A673 (cell line): ENCODE results near the gene NRXN2. TPM values are rescaled to one million over a fixed set of nuclear protein-coding genes. Genes with fewer than 3 reads are reported as not detected.

Experiments
- BruUV-seq: library from RNA; stranded (reverse); fragments of 400-500 nt; replicated peaks from 2 replicates; lab custom pipeline; 2021; lab: Mats Ljungman, UMichigan
- CTCF ChIA-PET: fragments of 300-600 bp; sonication (Branson Sonifier 250); formaldehyde crosslinking; loops from one replicate; lab custom pipeline; 2022; ENCODE audit warnings: antibody characterized with exemption; lab: Charles Lee
- POLR2A ChIA-PET: fragments of 300-600 bp; sonication (Branson Sonifier 250); formaldehyde crosslinking; loops from one replicate; lab custom pipeline; 2022; ENCODE audit warnings: antibody characterized with exemption; ENCODE audit not compliant: low non-redundant PET; lab: Charles Lee
- DNase-seq: peaks from one replicate; pipeline ENCODE4 v3.0.0-alpha.2; 2015; ENCODE audit warnings: low spot score
- H3K27ac ChIP-seq: fragments of 200-600 bp; sonication (generic); 2 replicates; pipeline ENCODE4 v1.5.1; 2016; ENCODE audit warnings: mixed run types, low read depth, mild to moderate bottlenecking, mixed read lengths, antibody characterized with exemption, low read length; ENCODE audit not compliant: poor library complexity, severe bottlenecking
- H3K27me3 ChIP-seq: fragments of 200-600 bp; sonication (generic); replicated peaks from 2 replicates; pipeline ENCODE4 v1.6.1; 2017; ENCODE audit warnings: mixed run types, low read depth, mild to moderate bottlenecking, mixed read lengths, antibody characterized with exemption, low read length; ENCODE audit not compliant: insufficient read depth, poor library complexity
- H3K36me3 ChIP-seq: fragments of 200-600 bp; sonication (generic); 2 replicates; pipeline ENCODE4 v1.6.1; 2016; ENCODE audit warnings: mixed run types, mild to moderate bottlenecking, mixed read lengths, antibody characterized with exemption, low read length; ENCODE audit not compliant: insufficient read depth, poor library complexity, severe bottlenecking
- H3K4me1 ChIP-seq: fragments of 200-600 bp; sonication (generic); 2 replicates; pipeline ENCODE4 v1.6.1; 2017; ENCODE audit warnings: mixed run types, mild to moderate bottlenecking, mixed read lengths, antibody characterized with exemption, low read length; ENCODE audit not compliant: insufficient read depth, poor library complexity, severe bottlenecking
- H3K4me3 ChIP-seq: fragments of 200-600 bp; sonication (generic); 2 replicates; pipeline ENCODE4 v1.5.1; 2016; ENCODE audit warnings: low read depth, mixed run types, mild to moderate bottlenecking, mixed read lengths, low read length; ENCODE audit not compliant: poor library complexity, severe bottlenecking
- H3K9me3 ChIP-seq: fragments of 200-600 bp; sonication (generic); 2 replicates; pipeline ENCODE4 v1.6.1; 2016; ENCODE audit warnings: mixed run types, low read depth, mild to moderate bottlenecking, mixed read lengths, antibody characterized with exemption, low read length; ENCODE audit not compliant: poor library complexity, severe bottlenecking
- EZH2 ChIP-seq: fragments of 200-600 bp; sonication (generic); IDR thresholded peaks from 2 replicates; pipeline ENCODE4 v1.6.1; 2017; ENCODE audit warnings: borderline replicate concordance, low read depth, mild to moderate bottlenecking, mixed read lengths, antibody characterized with exemption, low read length; ENCODE audit not compliant: poor library complexity, severe bottlenecking
- intact Hi-C: fragments of 100-400 bp; cut with micrococcal nuclease; formaldehyde crosslinking; loops from one replicate; pipeline ENCODE4 v1.10.0; 2022; ENCODE audit not compliant: unreplicated experiment
- total RNA-seq: library from RNA; stranded (reverse); gene quantifications from 2 replicates; pipeline ENCODE4 v1.2.3, GENCODE V29; 2021
- TF ChIP-seq, protein P1 (sequence below): fragments of 300-800, 200-600 bp; sonication (generic); conservative IDR thresholded peaks from 2 replicates; pipeline ENCODE4 v1.5.1; 2017; ENCODE audit warnings: low read depth, mild to moderate bottlenecking, antibody characterized with exemption, low read length, moderate library complexity, mixed read lengths

The NRXN2 gene
- total RNA-seq, 1 experiment from 2014 or later: 5.0 TPM

DNA sequence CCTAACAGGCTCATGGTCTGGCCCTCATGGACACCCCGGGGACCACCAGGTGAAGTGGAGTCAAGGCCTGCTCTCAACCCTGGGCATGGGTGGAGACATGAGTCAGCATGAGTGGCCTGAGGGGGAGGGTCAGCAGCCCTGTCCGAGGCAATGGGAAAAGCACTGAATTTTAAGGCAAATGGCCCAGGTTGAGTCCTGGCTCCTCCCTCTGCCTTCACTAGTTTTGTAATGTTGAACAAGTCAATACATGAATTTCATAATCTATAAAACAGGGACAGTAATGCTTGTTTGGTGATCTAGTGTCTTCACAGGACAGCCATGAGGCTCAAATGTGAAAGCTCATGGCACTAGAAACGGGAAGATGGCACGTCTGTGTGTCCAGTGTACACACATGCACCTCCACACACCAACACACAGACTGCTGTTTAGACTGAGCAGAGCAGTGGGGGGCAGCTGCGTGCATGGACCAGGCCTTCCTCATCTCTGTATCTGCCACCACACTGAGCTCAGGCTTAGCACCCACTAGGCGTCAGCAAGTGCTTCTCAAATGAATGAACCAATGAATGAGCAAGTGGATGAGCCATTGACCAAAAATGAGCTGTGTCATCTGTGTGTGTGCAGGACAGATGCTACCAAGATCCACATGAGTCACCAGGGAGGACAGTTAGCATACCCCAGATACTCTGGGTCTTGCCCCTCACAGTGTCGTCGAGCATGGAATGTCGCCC is 63.4 kb downstream of the NRXN2 start:
- no peak overlapping the region for H3K4me3 ChIP-seq
- DNase-seq: peak; percentile 77
- intact Hi-C loops: no loop called here
- no peaks in the 10 kb centered on the region for H3K36me3 ChIP-seq
- H3K27ac ChIP-seq: peak overlapping the region; percentile 91
- H3K9me3 ChIP-seq: no peaks in the 10 kb centered on the region
- ChIA-PET CTCF (interaction anchor here (0.6 to 1.6 kb wide), 3 partner anchors 18 to 210 kb away, joined by 3 to 5 read pairs (median 3); no protein-coding TSS in a partner anchor), POLR2A (interaction anchor here (0.7 kb wide), 1 partner anchor 216 kb away, joined by 3 read pairs; no protein-coding TSS in a partner anchor)
- TF ChIP-seq, protein P1, sequence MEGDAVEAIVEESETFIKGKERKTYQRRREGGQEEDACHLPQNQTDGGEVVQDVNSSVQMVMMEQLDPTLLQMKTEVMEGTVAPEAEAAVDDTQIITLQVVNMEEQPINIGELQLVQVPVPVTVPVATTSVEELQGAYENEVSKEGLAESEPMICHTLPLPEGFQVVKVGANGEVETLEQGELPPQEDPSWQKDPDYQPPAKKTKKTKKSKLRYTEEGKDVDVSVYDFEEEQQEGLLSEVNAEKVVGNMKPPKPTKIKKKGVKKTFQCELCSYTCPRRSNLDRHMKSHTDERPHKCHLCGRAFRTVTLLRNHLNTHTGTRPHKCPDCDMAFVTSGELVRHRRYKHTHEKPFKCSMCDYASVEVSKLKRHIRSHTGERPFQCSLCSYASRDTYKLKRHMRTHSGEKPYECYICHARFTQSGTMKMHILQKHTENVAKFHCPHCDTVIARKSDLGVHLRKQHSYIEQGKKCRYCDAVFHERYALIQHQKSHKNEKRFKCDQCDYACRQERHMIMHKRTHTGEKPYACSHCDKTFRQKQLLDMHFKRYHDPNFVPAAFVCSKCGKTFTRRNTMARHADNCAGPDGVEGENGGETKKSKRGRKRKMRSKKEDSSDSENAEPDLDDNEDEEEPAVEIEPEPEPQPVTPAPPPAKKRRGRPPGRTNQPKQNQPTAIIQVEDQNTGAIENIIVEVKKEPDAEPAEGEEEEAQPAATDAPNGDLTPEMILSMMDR: no peak
- no peak for TF ChIP-seq EZH2
- peaks cover 26% of the 10 kb centered on the region for H3K4me1 ChIP-seq
- no peaks in the 10 kb centered on the region for H3K27me3 ChIP-seq
- TSS peak; percentile 48 for BruUV-seq

DNA sequence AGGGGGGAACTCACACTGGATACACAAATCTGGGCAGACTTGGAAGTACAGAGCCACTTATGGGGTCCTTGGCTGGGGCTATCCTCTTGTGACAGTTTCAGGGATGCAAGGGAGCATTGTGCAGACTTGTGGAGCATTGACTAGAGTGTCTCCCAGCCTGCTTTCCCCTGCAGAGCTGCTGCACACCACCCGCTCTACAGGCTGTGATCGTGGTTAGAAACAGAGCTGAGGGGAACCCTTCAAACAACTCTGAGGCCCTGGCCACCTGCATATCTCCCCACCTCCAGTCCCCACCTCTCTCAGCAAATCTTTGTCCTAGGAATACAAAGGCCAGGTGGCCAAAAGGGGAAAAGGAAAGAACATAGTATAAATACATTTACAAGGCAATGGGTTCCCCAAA is 64.7 kb downstream of the NRXN2 start:
- BruUV-seq: no TSS peak
- intact Hi-C loops: no loop called here
- H3K9me3 ChIP-seq: no peaks in the 10 kb centered on the region
- POLR2A ChIA-PET: no interaction called here
- no peaks in the 10 kb centered on the region for H3K36me3 ChIP-seq
- CTCF ChIA-PET: no interaction called here
- H3K4me3 ChIP-seq: no peak overlapping the region
- TF ChIP-seq EZH2: no peak
- H3K4me1 ChIP-seq: peaks cover 26% of the 10 kb centered on the region
- H3K27me3 ChIP-seq: no peaks in the 10 kb centered on the region
- no peak overlapping the region for H3K27ac ChIP-seq
- DNase-seq: no peak

DNA sequence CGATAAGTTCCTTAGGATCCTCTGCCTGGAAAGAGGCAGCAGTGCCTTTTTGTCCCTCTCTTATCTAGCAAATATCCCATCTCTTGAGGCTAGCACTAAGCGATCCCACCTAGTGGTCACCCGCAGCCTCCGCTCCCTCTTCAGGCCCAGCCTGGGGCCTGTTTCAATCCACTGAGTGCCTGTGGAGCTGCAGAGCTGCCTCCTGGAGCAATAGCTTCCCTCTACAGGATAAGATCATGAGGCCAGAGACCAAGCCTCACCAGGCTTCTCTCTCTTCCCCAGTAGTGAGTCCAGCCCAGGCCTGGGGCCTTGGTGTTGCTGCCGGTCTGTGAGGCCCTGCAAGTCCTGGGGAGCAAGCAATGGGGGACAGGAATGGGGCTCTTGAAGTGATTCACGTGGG is 66.1 kb downstream of the NRXN2 start:
- Histone ChIP-seq H3K27me3 (no peaks in the 10 kb centered on the region), H3K4me3 (no peak overlapping the region), H3K9me3 (no peaks in the 10 kb centered on the region), H3K4me1 (peaks cover 22% of the 10 kb centered on the region), H3K27ac (no peak overlapping the region), H3K36me3 (no peaks in the 10 kb centered on the region)
- CTCF ChIA-PET: interaction anchor here (0.6 to 1.0 kb wide), 2 partner anchors 17 to 18 kb away, joined by 3 to 4 read pairs; no protein-coding TSS in a partner anchor
- POLR2A ChIA-PET: no interaction called here
- BruUV-seq: no TSS peak
- no peak for DNase-seq
- intact Hi-C loops: no loop called here
- TF ChIP-seq, protein P1: peak; percentile 29; the same call in 1 of the 2 replicates
- TF ChIP-seq EZH2: no peak
